Ureter (tissue), 1 donor: ENCODE results near the gene EML6. TPM values are rescaled to one million over a fixed set of nuclear protein-coding genes. Genes with fewer than 3 reads are reported as not detected.

Source experiments
- DNase-seq: peaks from one replicate; pipeline ENCODE4 v3.0.0-alpha.2; 2020; ENCODE audit warnings: low spot score
- total RNA-seq: library from RNA; stranded (reverse); gene quantifications from one replicate; pipeline ENCODE4 v1.2.4, GENCODE V29; 2023
- donor health status: DM: yes; HTN: yes; CAD: no.

Gene EML6
- total RNA-seq, 1 donor from 2014 or later = 5.4 TPM

GRCh38 chr2:54755641-54756326 lies 32.3 kb downstream of the EML6 start:
- no peak for DNase-seq

- no peak for DNase-seq
Measured at GRCh38 chr2:54757500-54757899, 34.0 kb downstream of the EML6 start.

- DNase-seq = no peak
Measured at GRCh38 chr2:54758951-54759350, 35.5 kb downstream of the EML6 start.

GRCh38 chr2:54760310-54760709 lies 36.8 kb downstream of the EML6 start:
- DNase-seq = no peak

GRCh38 chr2:54763636-54764291 lies 40.3 kb downstream of the EML6 start:
- no peak for DNase-seq

- DNase-seq = no peak
Measured at GRCh38 chr2:54767921-54768320, 44.5 kb downstream of the EML6 start.

GRCh38 chr2:54768772-54769428 lies 45.4 kb downstream of the EML6 start:
- no peak for DNase-seq

- no peak for DNase-seq
Measured at GRCh38 chr2:54770211-54770610, 46.7 kb downstream of the EML6 start.

- no peak for DNase-seq
Measured at GRCh38 chr2:54770676-54771075, 47.2 kb downstream of the EML6 start.

- no peak for DNase-seq
Measured at GRCh38 chr2:54771166-54771885, 47.9 kb downstream of the EML6 start.

- DNase-seq = no peak
Measured at GRCh38 chr2:54772110-54772509, 48.6 kb downstream of the EML6 start.

GRCh38 chr2:54772531-54772930 lies 49.1 kb downstream of the EML6 start:
- DNase-seq = no peak

GRCh38 chr2:54773233-54773632 lies 49.8 kb downstream of the EML6 start:
- DNase-seq = no peak

- no peak for DNase-seq
Measured at GRCh38 chr2:54773838-54774237, 50.4 kb downstream of the EML6 start.

GRCh38 chr2:54775710-54776109 lies 52.2 kb downstream of the EML6 start:
- no peak for DNase-seq

- no peak for DNase-seq
Measured at GRCh38 chr2:54776494-54776893, 53.0 kb downstream of the EML6 start.

GRCh38 chr2:54783349-54783748 lies 59.9 kb downstream of the EML6 start:
- no peak for DNase-seq

GRCh38 chr2:54787270-54787669 lies 63.8 kb downstream of the EML6 start:
- DNase-seq = no peak

- DNase-seq = no peak
Measured at GRCh38 chr2:54787755-54788366, 64.4 kb downstream of the EML6 start.

GRCh38 chr2:54789878-54790277 lies 66.4 kb downstream of the EML6 start:
- no peak for DNase-seq

- DNase-seq = no peak
Measured at GRCh38 chr2:54791831-54792230, 68.4 kb downstream of the EML6 start.

GRCh38 chr2:54797307-54797706 lies 73.8 kb downstream of the EML6 start:
- DNase-seq = no peak
